ENCODE results near the gene CIDEC. TPM values are rescaled to one million over a fixed set of nuclear protein-coding genes. Genes with fewer than 3 reads are reported as not detected.

CIDEC gene
- total and polyA plus RNA-seq, 2 of the 13 experiments (the other 11 are each of a cell fraction or from before 2014, with no cell fraction given) = 2.5 to 10.4 TPM

DNA sequence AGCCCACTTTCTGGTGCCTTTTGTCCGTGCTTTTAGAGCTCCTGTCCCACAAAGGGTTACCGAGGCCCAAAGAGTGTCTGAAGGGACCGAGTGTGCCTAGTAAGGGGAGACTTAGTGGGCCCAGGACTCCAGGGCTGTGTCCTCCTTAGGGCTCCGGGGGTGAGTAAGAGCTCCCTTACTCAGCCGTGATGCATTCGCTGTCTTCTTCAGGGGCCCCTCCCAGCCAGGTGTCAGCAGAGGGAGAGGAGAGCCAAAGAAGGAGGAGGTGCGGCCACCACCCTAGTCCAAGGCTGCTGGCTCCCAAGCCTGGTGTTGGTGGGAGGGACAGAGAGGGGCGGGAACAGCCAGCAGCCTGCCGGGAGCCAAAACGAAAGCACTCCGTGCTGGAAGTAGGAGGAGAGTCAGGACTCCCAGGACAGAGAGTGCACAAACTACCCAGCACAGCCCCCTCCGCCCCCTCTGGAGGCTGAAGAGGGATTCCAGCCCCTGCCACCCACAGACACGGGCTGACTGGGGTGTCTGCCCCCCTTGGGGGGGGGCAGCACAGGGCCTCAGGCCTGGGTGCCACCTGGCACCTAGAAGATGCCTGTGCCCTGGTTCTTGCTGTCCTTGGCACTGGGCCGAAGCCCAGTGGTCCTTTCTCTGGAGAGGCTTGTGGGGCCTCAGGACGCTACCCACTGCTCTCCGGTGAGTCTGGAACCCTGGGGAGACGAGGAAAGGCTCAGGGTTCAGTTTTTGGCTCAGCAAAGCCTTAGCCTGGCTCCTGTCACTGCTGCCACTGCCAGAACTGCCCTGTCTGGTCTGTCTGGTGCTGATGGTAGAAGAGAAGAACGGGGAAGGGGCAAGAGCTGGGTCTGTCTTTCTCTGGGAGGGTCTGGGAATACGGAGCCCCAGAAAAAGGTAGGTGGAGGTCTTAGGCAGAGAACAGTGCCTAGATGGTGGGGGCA is 37.0 kb upstream of the CIDEC start, which contains the start of gene IL17RC:
Gene IL17RC (plus strand): TSS at position 365 of the 947 bp plus-strand sequence. CDS start 218 bp downstream, at position 583.
- intact Hi-C loops (cut with micrococcal nuclease; ENCODE audit: unreplicated experiment) = loop anchor here (5.0 kb wide), 1 partner anchor 40 kb away; no protein-coding TSS in a partner anchor
- in situ Hi-C loops (cut with HindIII; ENCODE audit: extremely low pct_ligation_motif_present, low pct_unique_long_range_greater_than_20kb) = no loop called here
- 0 out of 5 replicates have a peak, but pooled peaks cover 0 to 3% of the 10 kb centered on the region in 2 experiments for H3K36me3 ChIP-seq (replicated peaks in 1 of 2; ENCODE audit: control insufficient read depth in 1 of 2, insufficient read depth in 2 of 2, low read length in 2 of 2)
- peak within 1 kb of the TSS; percentile 55 to 86 (median 83) for H3K4me3 ChIP-seq (replicated peaks in 1 of 3; ENCODE audit: insufficient read depth in 1 of 3, low read depth in 2 of 3, low read length in 3 of 3)
- H3K9ac ChIP-seq (ENCODE audit: insufficient read depth, low read depth, low read length) = peak within 1 kb of the TSS; percentile 80
- H3K79me2 ChIP-seq (ENCODE audit: insufficient read depth, low read length) = peaks cover 3% of the 10 kb centered on the region
- H3K4me2 ChIP-seq (ENCODE audit: low read depth, low read length) = peak within 1 kb of the TSS; percentile 100
- ATAC-seq (peak; percentile 85), DNase-seq (ENCODE audit: low spot score) (peak; percentile 83), FAIRE-seq (peak; percentile 87)
- H3K4me1 ChIP-seq (ENCODE audit: insufficient read depth, low read length) = peaks cover 38% of the 10 kb centered on the region
- no peaks in the 10 kb centered on the region for H3K9me3 ChIP-seq (ENCODE audit: low read length)
- H3K27me3 ChIP-seq (ENCODE audit: control insufficient read depth in 1 of 2, insufficient read depth in 2 of 2, low read length in 2 of 2) = no peaks in the 10 kb centered on the region
- peak within 1 kb of the TSS; percentile 90 for H3K27ac ChIP-seq (ENCODE audit: extremely low read length, insufficient read depth, low read length)
- BruUV-seq (replicated peaks) = no TSS peak
- WGBS (ENCODE audit: low lambda C conversion rate) = 3% methylated on average over 11 of the region's 19 CpGs
- no peaks in the 10 kb centered on the region for H4K20me1 ChIP-seq (ENCODE audit: insufficient read depth, low read length)
- POLR2A ChIA-PET = interaction anchor here (0.7 to 9.0 kb wide), 16 partner anchors 10 to 331 kb away, joined by 3 to 298 read pairs (median 6); partner anchors contain the start of genes ARPC4, CAMK1, CRELD1 and IL17RE
- no peak within 1 kb of the TSS for H2AFZ ChIP-seq (ENCODE audit: low read length)
- CTCF ChIA-PET (ENCODE audit: low intra/inter-chr PET ratio, low total read pairs) = no interaction called here
- TF ChIP-seq BRCA1 (CRISPR knock-in tag; IDR thresholded peaks at IDR 0.05) (no peak), ZNF570 (CRISPR knock-in tag; IDR thresholded peaks at IDR 0.05; ENCODE audit: borderline replicate concordance) (no peak), RFX1 (IDR thresholded peaks at IDR 0.05) (no peak), KLF11 (CRISPR knock-in tag; IDR thresholded peaks at IDR 0.05) (no peak), MATR3 (CRISPR knock-in tag; IDR thresholded peaks at IDR 0.05) (no peak), ZNF607 (CRISPR knock-in tag; IDR thresholded peaks at IDR 0.05; ENCODE audit: borderline replicate concordance) (no peak), ZBTB10 (CRISPR knock-in tag; IDR thresholded peaks at IDR 0.05; ENCODE audit: borderline replicate concordance) (no peak), ZNF720 (CRISPR knock-in tag; IDR thresholded peaks at IDR 0.05) (no peak), ZSCAN29 (CRISPR knock-in tag; conservative IDR thresholded peaks at IDR 0.05) (no peak), HNRNPLL (IDR thresholded peaks at IDR 0.05; ENCODE audit: low read depth, low read length, poor library complexity, severe bottlenecking) (peak; percentile 29), ZNF382 (CRISPR knock-in tag; IDR thresholded peaks at IDR 0.05; ENCODE audit: borderline replicate concordance) (no peak), TBX2 (CRISPR knock-in tag; IDR thresholded peaks at IDR 0.05; ENCODE audit: borderline replicate concordance) (peak; percentile 86), ATM (IDR thresholded peaks at IDR 0.05; ENCODE audit: borderline replicate concordance) (no peak), FOXO4 (CRISPR knock-in tag; conservative IDR thresholded peaks at IDR 0.05) (no peak), ZNF180 (CRISPR knock-in tag; IDR thresholded peaks at IDR 0.05; ENCODE audit: borderline replicate concordance, low read depth) (no peak), ZBTB42 (CRISPR knock-in tag; IDR thresholded peaks at IDR 0.05) (no peak), ZNF780A (CRISPR knock-in tag; IDR thresholded peaks at IDR 0.05) (no peak), ZNF567 (CRISPR knock-in tag; IDR thresholded peaks at IDR 0.05; ENCODE audit: borderline replicate concordance) (0 out of 2 replicates have a peak, but pooled peaks have one; percentile 30)

Measured in HepG2 (cell line).